Esophagus muscularis mucosa (tissue), 4 donors: ENCODE measurements around the gene ZBTB32. TPM values are rescaled to one million over a fixed set of nuclear protein-coding genes. Genes with fewer than 3 reads are reported as not detected.

Experiments
- DNase-seq: peaks from one replicate; pipeline ENCODE4 v3.0.0-alpha.2; 2017; ENCODE audit errors: extremely low spot score
- H3K27ac ChIP-seq, 4 donors: fragments of 200-600 bp; sonication (generic); replicated peaks in 1 of 4; 1 replicate in 3 of 4; 2 replicates in 1 of 4; pipeline ENCODE4 v1.5.1; 2016 to 2019; ENCODE audit warnings: mild to moderate bottlenecking in 1 of 4
- H3K27me3 ChIP-seq, 4 donors: fragments of 200-600 bp; sonication (generic); one replicate each; pipeline versions ENCODE4 v1.5.1 to v1.6.0; 2016 to 2019
- H3K36me3 ChIP-seq, 4 donors: fragments of 200-600 bp; sonication (generic); one replicate each; pipeline ENCODE4 v1.5.1; 2016 to 2019
- H3K4me1 ChIP-seq, 4 donors: fragments of 200-600 bp; sonication (generic); one replicate each; pipeline ENCODE4 v1.5.1; 2016 to 2019
- H3K4me3 ChIP-seq, 4 donors: fragments of 200-600 bp; sonication (generic); 1 replicate in 2 of 4; 2 replicates in 2 of 4; pipeline ENCODE4 v1.5.1; 2016 to 2019; ENCODE audit warnings: mild to moderate bottlenecking in 4 of 4, moderate library complexity in 1 of 4
- H3K9me3 ChIP-seq, 4 donors: fragments of 200-600 bp; sonication (generic); 1 replicate in 3 of 4; 2 replicates in 1 of 4; pipeline ENCODE4 v1.5.1; 2016 to 2019
- EP300 ChIP-seq: sonication (generic); formaldehyde crosslinking; IDR thresholded peaks from one replicate; pipeline ENCODE4 v1.6.1; 2017; ENCODE audit warnings: antibody characterized with exemption
- POLR2A ChIP-seq: fragments of 450-650 bp; IDR thresholded peaks from one replicate; pipeline ENCODE4 v1.6.1; 2017; ENCODE audit warnings: antibody characterized with exemption, moderate library complexity, mild to moderate bottlenecking, low read depth
- POLR2AphosphoS5 ChIP-seq, 2 donors: sonication (generic); formaldehyde crosslinking; IDR thresholded peaks; one replicate each; pipeline ENCODE4 v1.6.1; 2017; ENCODE audit warnings: antibody characterized with exemption in 2 of 2
- WGBS: methylation state at CpG from one replicate; pipeline ENCODE4 v1.1.5; 2018; 5-methylcytosine and 5-hydroxymethylcytosine counted together
- intact Hi-C: fragments of 100-400 bp; cut with DNase I; formaldehyde crosslinking; loops from one replicate; pipeline ENCODE4 v1.15.1; 2023
- total RNA-seq, 4 donors: library from RNA; depleted of rRNA; stranded (reverse); fragments of >200 nt; gene quantifications; one replicate each; pipeline versions ENCODE4 v1.1.0 to v1.2.1, GENCODE V29; 2016
- TF ChIP-seq, protein P1 (sequence below), 3 experiments: fragments of 200-600 bp in 2 of 3; fragments of 450-650 bp in 1 of 3; sonication (generic) in 2 of 3; IDR thresholded peaks; one replicate each; pipeline ENCODE4 v1.5.1; 2017 to 2019; ENCODE audit warnings: antibody characterized with exemption in 3 of 3, mild to moderate bottlenecking in 2 of 3, moderate library complexity in 1 of 3

The ZBTB32 gene
- total RNA-seq, 4 donors from 2014 or later, result not detected

DNA sequence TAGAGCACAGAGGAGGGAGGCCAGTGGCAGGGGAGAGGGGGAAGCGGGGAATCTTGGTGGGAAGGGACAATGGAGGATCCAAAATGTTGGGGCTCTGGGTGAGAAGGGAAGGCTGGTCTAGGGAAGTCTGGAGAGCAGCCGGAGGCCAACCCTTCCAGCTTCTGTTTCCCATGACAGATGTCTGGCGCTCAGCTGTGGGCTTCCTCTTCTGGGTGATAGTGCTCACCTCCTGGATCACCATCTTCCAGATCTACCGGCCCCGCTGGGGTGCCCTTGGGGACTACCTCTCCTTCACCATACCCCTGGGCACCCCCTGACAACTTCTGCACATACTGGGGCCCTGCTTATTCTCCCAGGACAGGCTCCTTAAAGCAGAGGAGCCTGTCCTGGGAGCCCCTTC, 42.2 kb downstream of the ZBTB32 start:
- 81% methylated on average over 5 of the region's 5 CpGs for WGBS
- TF ChIP-seq POLR2AphosphoS5 (IDR thresholded peaks at IDR 0.05) (no peak), POLR2A (no peak), EP300 (no peak)
- TF ChIP-seq, protein P1, sequence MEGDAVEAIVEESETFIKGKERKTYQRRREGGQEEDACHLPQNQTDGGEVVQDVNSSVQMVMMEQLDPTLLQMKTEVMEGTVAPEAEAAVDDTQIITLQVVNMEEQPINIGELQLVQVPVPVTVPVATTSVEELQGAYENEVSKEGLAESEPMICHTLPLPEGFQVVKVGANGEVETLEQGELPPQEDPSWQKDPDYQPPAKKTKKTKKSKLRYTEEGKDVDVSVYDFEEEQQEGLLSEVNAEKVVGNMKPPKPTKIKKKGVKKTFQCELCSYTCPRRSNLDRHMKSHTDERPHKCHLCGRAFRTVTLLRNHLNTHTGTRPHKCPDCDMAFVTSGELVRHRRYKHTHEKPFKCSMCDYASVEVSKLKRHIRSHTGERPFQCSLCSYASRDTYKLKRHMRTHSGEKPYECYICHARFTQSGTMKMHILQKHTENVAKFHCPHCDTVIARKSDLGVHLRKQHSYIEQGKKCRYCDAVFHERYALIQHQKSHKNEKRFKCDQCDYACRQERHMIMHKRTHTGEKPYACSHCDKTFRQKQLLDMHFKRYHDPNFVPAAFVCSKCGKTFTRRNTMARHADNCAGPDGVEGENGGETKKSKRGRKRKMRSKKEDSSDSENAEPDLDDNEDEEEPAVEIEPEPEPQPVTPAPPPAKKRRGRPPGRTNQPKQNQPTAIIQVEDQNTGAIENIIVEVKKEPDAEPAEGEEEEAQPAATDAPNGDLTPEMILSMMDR (IDR thresholded peaks at IDR 0.05), result no peak
- H3K4me1 ChIP-seq, result peaks cover 36 to 78% (median 55%) of the 10 kb centered on the region in 4 donors
- DNase-seq, result no peak
- intact Hi-C loops, result no loop called here
- H3K36me3 ChIP-seq, result peaks cover 0 to 25% (median 13%) of the 10 kb centered on the region in 4 donors
- H3K27me3 ChIP-seq, result no peaks in the 10 kb centered on the region
- no peaks in the 10 kb centered on the region for H3K9me3 ChIP-seq
- H3K4me3 ChIP-seq, result peak overlapping the region in 2 of 4 donors; percentile 78 to 92
- peak overlapping the region in 3 of 4 donors; percentile 94 to 100 (median 98) for H3K27ac ChIP-seq

DNA sequence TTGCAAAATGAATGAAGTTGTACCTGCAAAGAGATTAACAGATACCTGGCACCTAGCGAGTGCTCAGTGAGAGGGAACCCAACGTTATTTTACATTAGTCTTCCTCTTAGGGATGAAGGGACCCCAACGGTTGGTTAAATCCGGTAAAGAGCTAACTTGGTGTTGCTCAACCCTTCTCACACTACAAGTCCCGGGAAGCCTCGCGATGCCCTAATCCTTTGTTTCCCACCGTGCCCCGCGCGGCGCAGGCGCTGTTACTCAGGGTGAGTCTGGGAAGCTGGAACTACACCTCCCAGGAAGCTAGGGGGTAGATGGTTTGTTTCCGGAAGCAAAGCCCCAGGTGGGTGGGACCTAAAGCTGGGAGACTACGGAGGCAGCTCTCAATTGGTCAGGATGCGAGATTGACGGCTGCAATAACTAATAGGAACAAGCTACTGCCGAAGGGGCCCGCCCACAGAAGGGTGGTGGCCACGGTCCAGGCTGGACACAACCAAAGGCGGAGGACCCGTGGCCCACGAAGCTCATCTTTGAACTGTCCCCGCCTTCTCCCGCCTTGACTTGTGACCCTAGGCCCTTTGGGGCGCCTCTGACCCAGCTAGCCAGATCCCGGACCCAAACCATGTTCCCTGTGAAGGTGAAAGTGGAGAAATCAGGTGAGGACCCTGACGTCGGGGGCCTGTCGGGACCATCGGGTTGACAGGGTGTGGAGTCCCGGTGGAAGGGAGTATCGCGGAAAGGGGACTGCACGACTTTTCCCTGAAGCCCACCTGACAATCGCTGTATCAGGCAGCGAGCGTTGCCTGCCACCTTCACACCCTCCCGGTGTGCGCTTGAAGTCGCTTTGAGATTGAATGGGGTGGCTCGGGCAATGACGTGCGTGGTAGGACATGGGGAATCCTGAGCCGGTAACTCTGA, 44.0 kb downstream of the ZBTB32 start, which contains the start of gene LIN37:
LIN37 (plus strand) TSS at position 471 of the 915 bp plus-strand sequence; CDS start at position 620, 149 bp downstream.
- under 1% methylated on average over 30 of the region's 45 CpGs for WGBS
- TF ChIP-seq POLR2A (peak; percentile 82), POLR2AphosphoS5 (IDR thresholded peaks at IDR 0.05) (peak; percentile 98), EP300 (no peak)
- TF ChIP-seq, protein P1 (IDR thresholded peaks at IDR 0.05), result peak in 2 of 3 experiments; percentile 12 to 44
- H3K4me1 ChIP-seq, result peaks cover 36 to 63% (median 53%) of the 10 kb centered on the region in 4 donors

DNA sequence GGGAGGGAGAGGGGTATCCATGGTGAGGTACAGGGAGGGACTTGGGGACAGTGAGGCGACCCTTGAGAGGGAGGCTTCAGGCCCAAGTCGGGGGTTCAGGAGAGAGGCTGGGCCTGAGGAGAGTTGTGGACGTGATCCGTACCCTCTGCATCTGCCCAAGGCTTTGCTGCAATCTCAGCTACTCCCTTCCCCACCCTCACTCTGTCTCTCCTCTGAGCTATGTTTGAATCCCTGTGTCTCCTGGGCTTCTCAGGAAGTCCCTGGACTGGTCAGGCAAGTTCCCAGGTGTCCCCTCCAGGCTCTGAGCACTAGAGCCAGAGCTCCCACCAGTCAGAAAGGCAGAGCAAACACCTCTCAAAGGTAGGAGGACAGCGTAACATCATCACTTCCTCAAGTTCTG, 45.8 kb downstream of the ZBTB32 start:
- TF ChIP-seq, protein P1 (IDR thresholded peaks at IDR 0.05), result no peak
- TF ChIP-seq EP300, result no peak
- TF ChIP-seq POLR2A, result no peak
- peaks cover 33 to 65% (median 54%) of the 10 kb centered on the region in 4 donors for H3K4me1 ChIP-seq
- intact Hi-C loops, result no loop called here
- no peak overlapping the region for H3K4me3 ChIP-seq
- H3K9me3 ChIP-seq, result no peaks in the 10 kb centered on the region
- H3K27me3 ChIP-seq, result no peaks in the 10 kb centered on the region
- no peak for DNase-seq
- H3K36me3 ChIP-seq, result peaks cover 26 to 34% (median 32%) of the 10 kb centered on the region in 4 donors
- H3K27ac ChIP-seq, result peak overlapping the region in 2 of 4 donors; percentile 48 to 91
- WGBS, result 92% methylated on average over 5 of the region's 5 CpGs

More for the DNA sequence above, 44.0 kb downstream of the ZBTB32 start, which contains the start of gene LIN37:
- Histone ChIP-seq H3K27me3 (no peaks in the 10 kb centered on the region), H3K36me3 (peaks cover 17 to 29% (median 23%) of the 10 kb centered on the region in 4 donors), H3K9me3 (no peaks in the 10 kb centered on the region), H3K4me3 (peak within 1 kb of the TSS; percentile 73 to 90 (median 82)), H3K27ac (peak within 1 kb of the TSS; percentile 83 to 91 (median 85))
- peak; percentile 100 for DNase-seq
- intact Hi-C loops, result no loop called here

DNA sequence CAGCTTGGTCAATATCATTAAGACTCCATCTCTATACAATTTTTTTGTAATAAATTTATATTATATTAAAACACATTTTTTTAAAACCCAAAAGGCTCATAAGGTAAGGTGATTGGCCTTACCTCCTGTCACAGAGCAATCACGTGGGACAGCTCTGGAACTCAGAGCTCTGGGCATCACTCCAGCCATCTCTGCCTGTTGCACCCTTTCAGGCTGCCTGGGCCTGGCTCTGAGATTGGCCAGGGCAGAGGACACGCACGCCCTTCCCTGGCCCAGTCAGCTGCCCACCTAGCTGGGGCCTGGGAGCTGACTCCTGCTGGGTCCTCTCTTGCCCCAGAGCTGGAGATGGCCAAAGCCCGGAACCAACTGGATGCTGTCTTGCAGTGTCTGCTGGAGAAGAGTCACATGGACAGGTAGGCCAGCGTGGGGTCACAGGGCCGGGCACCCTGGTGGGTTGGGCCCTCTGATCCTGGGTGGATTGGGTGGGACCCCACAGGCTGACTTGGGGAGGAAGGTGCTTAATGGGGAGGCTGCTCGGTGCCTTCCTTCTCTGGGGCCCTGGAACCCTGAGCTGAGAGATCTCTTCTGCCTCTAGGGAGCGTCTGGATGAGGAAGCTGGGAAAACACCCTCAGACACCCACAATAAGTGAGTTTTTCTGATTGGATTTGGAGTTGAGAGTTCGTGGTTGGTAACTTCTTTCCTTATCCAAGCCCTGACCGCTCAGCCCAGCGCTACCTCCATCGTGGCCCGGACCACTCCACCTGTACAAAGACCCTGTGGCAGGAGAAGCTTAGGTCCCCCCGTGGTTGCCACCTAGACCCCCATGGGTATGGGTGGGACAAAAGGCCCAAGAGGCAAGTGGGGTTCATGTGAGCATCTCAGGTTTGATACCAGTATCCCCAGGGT, 47.7 kb downstream of the ZBTB32 start:
- Histone ChIP-seq H3K4me3 (no peak overlapping the region), H3K27me3 (no peaks in the 10 kb centered on the region), H3K4me1 (peaks cover 36 to 71% (median 60%) of the 10 kb centered on the region in 4 donors), H3K9me3 (no peaks in the 10 kb centered on the region), H3K27ac (peak overlapping the region in 2 of 4 donors; percentile 42 to 98), H3K36me3 (peaks cover 26 to 33% (median 30%) of the 10 kb centered on the region in 4 donors)
- intact Hi-C loops, result no loop called here
- no peak for DNase-seq
- TF ChIP-seq POLR2AphosphoS5 (IDR thresholded peaks at IDR 0.05) (no peak), EP300 (no peak), POLR2A (no peak)
- TF ChIP-seq, protein P1 (IDR thresholded peaks at IDR 0.05), result no peak
- 87% methylated on average over 11 of the region's 14 CpGs for WGBS
